ENCODE results near the gene AKAP9. TPM values are rescaled to one million over a fixed set of nuclear protein-coding genes. Genes with fewer than 3 reads are reported as not detected.

AKAP9 gene
- total RNA-seq, 6 donors from 2014 or later, result 61.0 to 224 (median 78.4) TPM

DNA sequence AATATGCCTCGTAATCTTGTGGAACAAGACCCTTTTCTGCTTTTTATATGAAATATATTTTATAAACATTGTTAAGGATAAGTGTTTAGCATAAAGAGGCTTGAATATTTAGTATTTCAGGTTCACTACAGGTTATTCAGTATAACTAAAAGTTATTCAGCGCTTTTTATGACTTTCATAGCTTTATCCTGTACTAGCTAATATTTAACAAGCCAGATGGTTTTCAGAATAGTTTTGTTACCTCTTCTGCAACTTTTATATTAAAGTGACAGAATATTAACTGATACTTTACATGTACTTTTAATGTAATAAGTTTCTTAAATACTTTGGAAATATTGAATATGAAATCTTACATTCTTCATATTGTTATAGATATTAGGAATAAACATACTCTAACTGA is 118.2 kb downstream of the AKAP9 start:
- WGBS, 2 donors, result 83 to 84% methylated on average over 2 of the region's 2 CpGs

DNA sequence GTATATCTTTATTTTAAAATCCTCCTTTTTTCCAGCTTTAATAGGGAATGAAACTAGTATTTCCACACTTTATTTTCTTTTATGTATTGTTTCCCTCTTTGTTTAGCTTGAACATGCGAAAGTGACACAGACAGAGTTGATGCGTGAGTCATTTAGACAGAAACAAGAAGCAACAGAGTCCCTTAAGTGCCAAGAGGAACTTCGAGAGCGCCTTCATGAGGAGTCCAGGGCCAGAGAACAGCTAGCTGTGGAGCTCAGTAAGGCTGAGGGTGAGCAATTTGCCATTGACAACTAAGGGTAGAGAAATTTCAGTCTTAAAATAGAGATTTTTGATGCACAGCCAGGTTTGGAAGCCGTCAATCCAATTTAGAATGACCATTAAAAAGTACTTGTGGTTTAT is 120.5 kb downstream of the AKAP9 start:
- H3K36me3 ChIP-seq, result peaks cover 0 to 34% (median 2%) of the 10 kb centered on the region in 4 donors
- TF ChIP-seq, protein P1, sequence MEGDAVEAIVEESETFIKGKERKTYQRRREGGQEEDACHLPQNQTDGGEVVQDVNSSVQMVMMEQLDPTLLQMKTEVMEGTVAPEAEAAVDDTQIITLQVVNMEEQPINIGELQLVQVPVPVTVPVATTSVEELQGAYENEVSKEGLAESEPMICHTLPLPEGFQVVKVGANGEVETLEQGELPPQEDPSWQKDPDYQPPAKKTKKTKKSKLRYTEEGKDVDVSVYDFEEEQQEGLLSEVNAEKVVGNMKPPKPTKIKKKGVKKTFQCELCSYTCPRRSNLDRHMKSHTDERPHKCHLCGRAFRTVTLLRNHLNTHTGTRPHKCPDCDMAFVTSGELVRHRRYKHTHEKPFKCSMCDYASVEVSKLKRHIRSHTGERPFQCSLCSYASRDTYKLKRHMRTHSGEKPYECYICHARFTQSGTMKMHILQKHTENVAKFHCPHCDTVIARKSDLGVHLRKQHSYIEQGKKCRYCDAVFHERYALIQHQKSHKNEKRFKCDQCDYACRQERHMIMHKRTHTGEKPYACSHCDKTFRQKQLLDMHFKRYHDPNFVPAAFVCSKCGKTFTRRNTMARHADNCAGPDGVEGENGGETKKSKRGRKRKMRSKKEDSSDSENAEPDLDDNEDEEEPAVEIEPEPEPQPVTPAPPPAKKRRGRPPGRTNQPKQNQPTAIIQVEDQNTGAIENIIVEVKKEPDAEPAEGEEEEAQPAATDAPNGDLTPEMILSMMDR (IDR thresholded peaks at IDR 0.05), result no peak
- TF ChIP-seq POLR2AphosphoS5 (IDR thresholded peaks at IDR 0.05) (no peak), POLR2A (IDR thresholded peaks at IDR 0.05) (no peak), EP300 (IDR thresholded peaks at IDR 0.05) (no peak)
- ATAC-seq (ENCODE audit: low FRiP score in 2 of 2) (no peak), DNase-seq (no peak)
- whole genome bisulfite sequencing, 2 donors, result 85 to 92% methylated on average over 5 of the region's 5 CpGs
- H3K4me3 ChIP-seq, result no peak overlapping the region
- no peaks in the 10 kb centered on the region for H3K9me3 ChIP-seq
- H3K27ac ChIP-seq, result no peak overlapping the region
- no peaks in the 10 kb centered on the region for H3K27me3 ChIP-seq
- H3K4me1 ChIP-seq, result peaks cover 9 to 20% (median 12%) of the 10 kb centered on the region in 4 donors

More for the DNA sequence above, 118.2 kb downstream of the AKAP9 start:
- DNase-seq, result no peak
- ATAC-seq (ENCODE audit: low FRiP score in 2 of 2), result no peak
- no peaks in the 10 kb centered on the region for H3K27me3 ChIP-seq
- peaks cover 0 to 26% (median 2%) of the 10 kb centered on the region in 4 donors for H3K36me3 ChIP-seq
- no peaks in the 10 kb centered on the region for H3K9me3 ChIP-seq
- TF ChIP-seq POLR2A (IDR thresholded peaks at IDR 0.05) (no peak), POLR2AphosphoS5 (IDR thresholded peaks at IDR 0.05) (no peak), EP300 (IDR thresholded peaks at IDR 0.05) (no peak)
- TF ChIP-seq, protein P1 (IDR thresholded peaks at IDR 0.05), result no peak
- H3K4me1 ChIP-seq, result peaks cover 9 to 20% (median 12%) of the 10 kb centered on the region in 4 donors
- H3K27ac ChIP-seq, result no peak overlapping the region
- H3K4me3 ChIP-seq, result no peak overlapping the region

DNA sequence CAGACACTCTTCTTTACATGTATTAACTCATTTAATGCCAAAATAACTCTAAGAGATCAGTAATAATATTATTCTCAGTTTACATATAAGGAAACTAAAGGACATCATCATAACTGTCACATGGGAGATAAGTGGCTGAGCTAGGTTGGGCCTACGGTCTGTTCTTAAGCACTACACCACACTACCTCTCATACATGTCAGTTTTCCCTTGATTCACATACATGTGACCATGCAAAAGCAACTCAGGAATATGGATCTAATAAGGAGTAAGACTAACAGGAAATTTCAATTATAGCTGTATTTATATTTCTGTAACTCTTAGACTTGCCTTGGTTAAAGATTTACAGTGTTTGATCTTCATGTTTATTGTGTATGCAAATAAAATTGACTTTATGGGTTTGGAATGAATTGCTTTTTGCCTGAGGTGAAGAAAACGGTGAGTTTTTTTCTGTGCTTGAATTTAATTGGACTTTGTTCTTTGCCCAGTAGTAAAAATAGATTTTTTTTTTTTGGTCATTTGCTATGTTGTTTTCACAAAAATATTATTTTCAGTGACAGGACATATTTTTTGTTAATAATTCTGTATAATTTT is 123.9 kb downstream of the AKAP9 start:
- H3K27ac ChIP-seq, result no peak overlapping the region
- DNase-seq (no peak), ATAC-seq (ENCODE audit: low FRiP score in 2 of 2) (no peak)
- H3K27me3 ChIP-seq, result no peaks in the 10 kb centered on the region
- H3K36me3 ChIP-seq, result peaks cover 0 to 61% (median 8%) of the 10 kb centered on the region in 4 donors
- H3K4me3 ChIP-seq, result no peak overlapping the region
- no peaks in the 10 kb centered on the region for H3K4me1 ChIP-seq
- 69 to 79% methylated on average over 2 of the region's 2 CpGs for WGBS, 2 donors
- TF ChIP-seq, protein P1 (IDR thresholded peaks at IDR 0.05), result no peak
- TF ChIP-seq POLR2A (IDR thresholded peaks at IDR 0.05) (no peak), POLR2AphosphoS5 (IDR thresholded peaks at IDR 0.05) (no peak), EP300 (IDR thresholded peaks at IDR 0.05) (no peak)
- no peaks in the 10 kb centered on the region for H3K9me3 ChIP-seq

DNA sequence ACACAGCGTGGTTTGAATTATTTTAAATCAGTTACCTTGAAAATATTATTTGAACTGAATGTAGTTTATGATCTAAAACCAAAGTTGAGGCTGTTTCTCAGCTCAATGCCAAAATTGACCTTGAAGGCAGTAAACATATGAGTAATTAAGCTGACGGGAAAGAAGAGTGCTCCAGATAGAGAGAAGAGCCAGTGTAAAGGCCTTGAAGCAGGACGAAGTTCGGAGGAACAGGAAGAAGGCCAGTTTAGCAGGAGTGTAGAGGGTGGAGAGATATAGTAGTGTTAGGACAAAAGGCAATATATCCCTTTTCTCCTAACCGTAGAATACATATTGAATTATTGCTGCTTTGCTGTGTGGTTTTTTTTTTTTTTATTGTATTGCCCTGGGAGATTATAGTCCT is 130.4 kb downstream of the AKAP9 start:
- TF ChIP-seq POLR2AphosphoS5 (IDR thresholded peaks at IDR 0.05) (no peak), POLR2A (IDR thresholded peaks at IDR 0.05) (no peak), EP300 (IDR thresholded peaks at IDR 0.05) (no peak)
- TF ChIP-seq, protein P1 (IDR thresholded peaks at IDR 0.05), result no peak
- H3K36me3 ChIP-seq, result peaks cover 0 to 66% (median 14%) of the 10 kb centered on the region in 4 donors
- H3K27ac ChIP-seq, result no peak overlapping the region
- WGBS, 2 donors, result 79 to 86% methylated on average over 5 of the region's 5 CpGs
- no peak overlapping the region for H3K4me3 ChIP-seq
- H3K4me1 ChIP-seq, result no peaks in the 10 kb centered on the region
- H3K9me3 ChIP-seq, result no peaks in the 10 kb centered on the region
- ATAC-seq (ENCODE audit: low FRiP score in 2 of 2) (no peak), DNase-seq (no peak)
- no peaks in the 10 kb centered on the region for H3K27me3 ChIP-seq

DNA sequence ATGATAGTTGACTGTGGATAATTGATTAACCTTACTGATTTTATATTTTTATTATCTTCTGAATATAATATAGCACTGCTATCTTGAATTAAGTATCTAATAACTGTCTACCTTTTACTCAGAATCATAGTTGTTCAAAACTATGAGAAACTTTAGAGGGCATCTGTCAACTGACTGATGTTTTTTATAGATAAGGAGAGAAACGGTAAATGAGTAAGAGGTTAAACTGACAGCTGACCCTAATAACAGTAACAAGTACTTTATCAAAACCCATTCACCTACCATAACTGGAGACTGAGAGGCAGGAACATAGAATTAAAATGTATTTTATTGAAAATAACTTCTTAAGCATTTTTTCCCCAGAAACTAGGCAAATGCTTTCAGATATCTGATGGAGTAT is 131.5 kb downstream of the AKAP9 start:
- Histone ChIP-seq H3K4me1 (no peaks in the 10 kb centered on the region), H3K27ac (no peak overlapping the region), H3K36me3 (peaks cover 0 to 64% (median 12%) of the 10 kb centered on the region in 4 donors), H3K27me3 (no peaks in the 10 kb centered on the region), H3K9me3 (no peaks in the 10 kb centered on the region), H3K4me3 (no peak overlapping the region)
- TF ChIP-seq EP300 (IDR thresholded peaks at IDR 0.05) (no peak), POLR2A (IDR thresholded peaks at IDR 0.05) (no peak), POLR2AphosphoS5 (IDR thresholded peaks at IDR 0.05) (no peak)
- TF ChIP-seq, protein P1 (IDR thresholded peaks at IDR 0.05), result no peak
- ATAC-seq (ENCODE audit: low FRiP score in 2 of 2) (no peak), DNase-seq (no peak)
- WGBS, 2 donors, result 88 to 89% methylated on average over 1 of the region's 1 CpG

Data from upper lobe of left lung (tissue), 6 donors.